K562 treated with DMSO at 1 percent for 4 hours (cell line): ENCODE measurements around the gene ASRGL1. TPM values are rescaled to one million over a fixed set of nuclear protein-coding genes. Genes with fewer than 3 reads are reported as not detected.

Experiments used
- total RNA-seq: library from RNA; unstranded; fragments of 300-600 nt; gene quantifications from 2 replicates; pipeline ENCODE4 v1.2.3, GENCODE V29; 2022; ENCODE audit not compliant: insufficient read depth

ASRGL1 gene
- 16.8 and 20.3 TPM in 2 replicates for total RNA-seq

DNA sequence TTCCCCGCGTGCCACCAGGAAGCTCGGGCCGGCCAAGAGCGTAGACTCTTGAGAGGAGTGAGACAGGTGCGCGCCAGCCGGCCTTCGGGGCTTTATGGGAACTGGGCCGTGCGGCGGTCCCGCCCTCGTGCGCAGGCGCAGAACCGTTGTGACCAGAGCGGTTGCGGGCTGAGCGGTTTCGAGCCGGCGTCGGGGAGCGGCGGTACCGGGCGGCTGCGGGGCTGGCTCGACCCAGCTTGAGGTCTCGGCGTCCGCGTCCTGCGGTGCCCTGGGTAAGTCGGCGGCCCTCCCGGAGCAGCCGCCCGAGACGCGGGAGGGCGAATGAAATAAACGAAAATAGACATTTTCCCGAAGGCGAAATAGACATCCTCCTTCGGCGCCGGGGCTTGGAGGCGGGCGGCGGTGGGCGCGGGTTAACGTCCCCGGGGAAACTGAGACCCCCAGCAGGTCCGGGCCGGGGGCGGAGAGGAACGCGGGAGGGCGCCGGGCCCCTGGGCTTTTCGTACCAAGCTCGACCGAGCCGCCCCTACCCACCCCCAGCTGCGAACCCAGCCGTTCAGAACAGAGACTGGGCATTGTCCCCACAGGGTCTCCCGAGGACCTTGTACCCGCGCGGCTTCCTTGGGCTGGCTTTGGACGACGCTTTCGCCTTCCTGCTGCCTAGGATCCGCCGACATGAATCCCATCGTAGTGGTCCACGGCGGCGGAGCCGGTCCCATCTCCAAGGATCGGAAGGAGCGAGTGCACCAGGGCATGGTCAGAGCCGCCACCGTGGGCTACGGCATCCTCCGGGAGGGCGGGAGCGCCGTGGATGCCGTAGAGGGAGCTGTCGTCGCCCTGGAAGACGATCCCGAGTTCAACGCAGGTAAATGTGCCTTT lies at the start of gene ASRGL1:
TSS of gene ASRGL1 (plus strand) at position 146 of the 879 bp plus-strand sequence. CDS start at position 676, 530 bp downstream.

DNA sequence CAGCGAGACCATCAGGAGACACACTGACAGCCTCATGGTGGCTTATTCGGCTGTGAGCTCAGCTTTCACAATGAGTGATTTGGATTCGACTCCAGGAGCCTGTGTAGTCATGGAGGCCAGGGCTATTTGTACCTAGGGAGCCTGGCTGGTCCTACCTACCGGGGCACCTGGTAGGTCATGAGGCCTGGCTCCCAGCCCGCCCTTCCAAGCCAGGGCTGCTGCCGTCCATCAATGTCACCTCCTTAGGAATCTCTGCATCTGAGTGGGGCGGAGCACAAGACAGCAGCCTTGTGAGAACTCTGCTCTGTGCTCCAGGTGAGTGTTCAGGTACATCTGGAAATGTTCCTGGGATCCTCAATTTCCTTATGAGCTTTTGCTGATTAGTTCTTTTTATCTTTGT lies 38.3 kb upstream of the ASRGL1 start, which contains the start of gene SCGB1D4:
TSS of gene SCGB1D4 (minus strand) at position 101 of the 400 bp plus-strand sequence. CDS start at position 36, 65 bp downstream.

DNA sequence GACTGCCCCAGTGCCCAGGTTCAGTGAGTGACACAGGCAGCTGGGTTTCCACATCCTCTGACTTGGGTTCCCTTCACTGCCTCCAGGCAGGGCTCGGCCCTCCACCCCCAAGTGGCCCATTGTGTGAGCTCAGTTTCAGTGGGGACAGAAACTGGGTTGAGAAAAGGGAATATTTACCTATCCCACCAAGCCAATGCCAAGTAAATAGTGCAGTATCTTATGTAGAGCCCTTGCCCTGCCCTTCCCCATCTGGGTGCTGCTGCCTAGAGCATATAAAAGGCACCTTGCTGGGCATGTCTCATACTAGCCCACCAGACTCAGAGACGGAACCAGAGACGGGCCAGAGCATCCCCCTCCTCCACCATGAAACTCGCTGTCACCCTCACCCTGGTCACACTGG lies 81.5 kb downstream of the ASRGL1 start, which contains the start of gene SCGB1A1:
TSS of gene SCGB1A1 (plus strand) at position 301 of the 400 bp plus-strand sequence. CDS start at position 364, 63 bp downstream.

Other genes with a start within 250 kb of the ASRGL1 start
- gene INCENP, start 213.4 kb upstream of the ASRGL1 start, total RNA-seq, result 36.5 and 37.1 TPM in 2 replicates
- not detected in 2 replicates for gene SCGB1D1, start 147.2 kb upstream of the ASRGL1 start, total RNA-seq
- not detected in 2 replicates for gene SCGB2A1, start 128.8 kb upstream of the ASRGL1 start, total RNA-seq
- not detected in 2 replicates for gene SCGB1D2, start 95.2 kb upstream of the ASRGL1 start, total RNA-seq
- not detected in 2 replicates for gene SCGB2A2, start 67.3 kb upstream of the ASRGL1 start, total RNA-seq
- gene SCGB1D4, start 38.4 kb upstream of the ASRGL1 start, total RNA-seq, result not detected in 2 replicates
- gene SCGB1A1, start 81.6 kb downstream of the ASRGL1 start, total RNA-seq, result not detected in 2 replicates
- gene AHNAK, start 209.4 kb downstream of the ASRGL1 start, total RNA-seq, result 34.9 and 54.7 TPM in 2 replicates
- gene EEF1G, start 236.4 kb downstream of the ASRGL1 start, total RNA-seq, result 4,119 and 4,134 TPM in 2 replicates